Osteoblast (primary cell): ENCODE results near the gene CKLF. TPM values are rescaled to one million over a fixed set of nuclear protein-coding genes. Genes with fewer than 3 reads are reported as not detected.

Experiments
- DNase-seq: peaks from one replicate; pipeline ENCODE4 v3.0.0; 2011; ENCODE audit warnings: low spot score, mixed read lengths; ENCODE audit not compliant: insufficient read length; ENCODE audit errors: missing footprints
- H2AFZ ChIP-seq: 2 replicates; pipeline ENCODE4 v1.6.0; 2011; ENCODE audit warnings: mild to moderate bottlenecking, low read length
- H3K27ac ChIP-seq: 2 replicates; pipeline ENCODE4 v1.5.1; 2011; ENCODE audit warnings: mild to moderate bottlenecking, low read depth, low read length, moderate library complexity
- H3K27me3 ChIP-seq: 2 replicates; pipeline ENCODE4 v1.6.0; 2012; ENCODE audit warnings: mild to moderate bottlenecking, control low read depth, inconsistent platforms, low read length, moderate library complexity; ENCODE audit not compliant: insufficient read depth
- H3K36me3 ChIP-seq: 2 replicates; pipeline ENCODE4 v1.5.1; 2011; ENCODE audit warnings: mild to moderate bottlenecking, low read length, control low read depth, moderate library complexity; ENCODE audit not compliant: insufficient read depth
- H3K4me1 ChIP-seq: 2 replicates; pipeline ENCODE4 v1.5.1; 2011; ENCODE audit warnings: mild to moderate bottlenecking, low read length, control low read depth, moderate library complexity; ENCODE audit not compliant: insufficient read depth
- H3K4me2 ChIP-seq: 2 replicates; pipeline ENCODE4 v1.6.0; 2011; ENCODE audit warnings: mild to moderate bottlenecking, low read length; ENCODE audit not compliant: insufficient read depth
- H3K4me3 ChIP-seq: fragments of 200-600 bp; sonication (generic); 3 replicates; pipeline ENCODE4 v1.5.1; 2012; ENCODE audit warnings: mild to moderate bottlenecking, low read length, inconsistent platforms; ENCODE audit not compliant: insufficient read depth
- H3K79me2 ChIP-seq: 2 replicates; pipeline ENCODE4 v1.6.0; 2012; ENCODE audit warnings: mild to moderate bottlenecking, low read length, control low read depth, inconsistent platforms; ENCODE audit not compliant: insufficient read depth
- H3K9me3 ChIP-seq: 2 replicates; pipeline ENCODE4 v1.5.1; 2011; ENCODE audit warnings: low read depth, low read length, control low read depth
- H4K20me1 ChIP-seq: 2 replicates; pipeline ENCODE4 v1.6.0; 2012; ENCODE audit warnings: mild to moderate bottlenecking, low read length, control low read depth; ENCODE audit not compliant: insufficient read depth
- total RNA-seq: library from RNA; depleted of rRNA; stranded (reverse); fragments of >200 nt; gene quantifications from 2 replicates; pipeline ENCODE4 v1.2.3, GENCODE V29; 2012
- TF ChIP-seq, protein P1 (sequence below): IDR thresholded peaks from 2 replicates; pipeline ENCODE4 v1.5.1; 2011; ENCODE audit warnings: mild to moderate bottlenecking, low read depth, low read length, moderate library complexity; ENCODE audit errors: extremely low read depth

The CKLF gene
- total RNA-seq, 1 donor, result 46.0 TPM

DNA sequence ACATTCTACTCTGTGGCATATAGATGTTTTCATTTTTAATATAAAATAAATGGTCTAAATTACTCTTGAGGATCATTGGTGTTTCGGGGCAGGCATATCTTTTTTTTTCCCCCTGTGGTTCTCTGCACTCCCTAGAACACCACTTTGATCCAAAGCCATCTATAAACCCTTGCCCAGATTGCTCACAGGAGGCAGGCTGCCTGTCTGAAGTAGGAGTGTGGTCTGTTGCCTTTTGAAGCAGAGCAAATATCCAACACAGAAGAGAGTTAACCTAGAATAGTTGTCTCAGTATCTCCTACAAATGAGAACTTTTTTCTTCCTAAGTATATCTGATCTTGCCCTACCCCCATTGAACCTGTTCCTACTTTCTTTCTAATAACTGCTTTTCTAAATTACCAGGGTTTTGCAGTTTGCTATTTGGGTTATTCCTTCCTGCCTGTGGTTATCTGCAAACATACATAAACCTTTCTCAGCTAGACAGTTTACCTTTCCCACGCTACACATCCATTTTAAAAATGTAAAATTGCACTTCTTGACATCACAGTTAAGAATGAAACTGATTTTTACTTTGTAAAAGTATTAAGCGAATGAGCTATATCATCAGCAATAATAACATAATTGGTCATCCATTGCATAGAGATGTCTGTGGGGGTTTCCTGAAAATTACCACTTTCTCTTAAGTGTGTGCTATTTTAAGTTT lies 9.2 kb downstream of the CKLF start:
- Histone ChIP-seq H2AFZ (no peak overlapping the region), H4K20me1 (no peaks in the 10 kb centered on the region), H3K27ac (no peak overlapping the region), H3K79me2 (peaks cover 38% of the 10 kb centered on the region), H3K4me2 (no peak overlapping the region), H3K4me3 (no peak overlapping the region), H3K36me3 (peaks cover 23% of the 10 kb centered on the region), H3K27me3 (no peaks in the 10 kb centered on the region), H3K4me1 (no peaks in the 10 kb centered on the region), H3K9me3 (no peaks in the 10 kb centered on the region)
- TF ChIP-seq, protein P1, sequence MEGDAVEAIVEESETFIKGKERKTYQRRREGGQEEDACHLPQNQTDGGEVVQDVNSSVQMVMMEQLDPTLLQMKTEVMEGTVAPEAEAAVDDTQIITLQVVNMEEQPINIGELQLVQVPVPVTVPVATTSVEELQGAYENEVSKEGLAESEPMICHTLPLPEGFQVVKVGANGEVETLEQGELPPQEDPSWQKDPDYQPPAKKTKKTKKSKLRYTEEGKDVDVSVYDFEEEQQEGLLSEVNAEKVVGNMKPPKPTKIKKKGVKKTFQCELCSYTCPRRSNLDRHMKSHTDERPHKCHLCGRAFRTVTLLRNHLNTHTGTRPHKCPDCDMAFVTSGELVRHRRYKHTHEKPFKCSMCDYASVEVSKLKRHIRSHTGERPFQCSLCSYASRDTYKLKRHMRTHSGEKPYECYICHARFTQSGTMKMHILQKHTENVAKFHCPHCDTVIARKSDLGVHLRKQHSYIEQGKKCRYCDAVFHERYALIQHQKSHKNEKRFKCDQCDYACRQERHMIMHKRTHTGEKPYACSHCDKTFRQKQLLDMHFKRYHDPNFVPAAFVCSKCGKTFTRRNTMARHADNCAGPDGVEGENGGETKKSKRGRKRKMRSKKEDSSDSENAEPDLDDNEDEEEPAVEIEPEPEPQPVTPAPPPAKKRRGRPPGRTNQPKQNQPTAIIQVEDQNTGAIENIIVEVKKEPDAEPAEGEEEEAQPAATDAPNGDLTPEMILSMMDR, result no peak
- DNase-seq, result no peak

DNA sequence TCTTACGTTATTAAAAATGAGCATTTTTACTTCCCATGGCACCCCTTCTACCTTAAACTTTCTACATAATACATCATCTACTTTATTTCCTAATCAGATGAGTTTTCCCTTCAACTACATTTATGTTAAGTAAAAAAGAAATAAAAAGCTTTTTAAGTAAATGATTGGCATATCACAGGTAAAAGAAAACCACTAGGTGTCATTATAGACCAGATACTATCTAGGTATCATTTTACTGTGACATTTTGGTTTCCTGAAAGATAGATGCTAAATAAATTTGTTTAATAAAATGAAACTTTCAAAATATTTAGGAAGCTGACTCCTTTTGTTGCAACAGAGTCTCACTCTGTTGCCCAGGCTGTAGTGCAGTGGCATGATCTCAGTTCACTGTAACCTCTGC lies 10.0 kb downstream of the CKLF start:
- peaks cover 36% of the 10 kb centered on the region for H3K79me2 ChIP-seq
- H3K4me3 ChIP-seq, result no peak overlapping the region
- no peak for DNase-seq
- no peak overlapping the region for H2AFZ ChIP-seq
- H3K9me3 ChIP-seq, result no peaks in the 10 kb centered on the region
- peaks cover 28% of the 10 kb centered on the region for H3K36me3 ChIP-seq
- H3K4me2 ChIP-seq, result no peak overlapping the region
- no peaks in the 10 kb centered on the region for H3K27me3 ChIP-seq
- H3K27ac ChIP-seq, result no peak overlapping the region
- H3K4me1 ChIP-seq, result no peaks in the 10 kb centered on the region
- H4K20me1 ChIP-seq, result no peaks in the 10 kb centered on the region
- TF ChIP-seq, protein P1, result no peak

DNA sequence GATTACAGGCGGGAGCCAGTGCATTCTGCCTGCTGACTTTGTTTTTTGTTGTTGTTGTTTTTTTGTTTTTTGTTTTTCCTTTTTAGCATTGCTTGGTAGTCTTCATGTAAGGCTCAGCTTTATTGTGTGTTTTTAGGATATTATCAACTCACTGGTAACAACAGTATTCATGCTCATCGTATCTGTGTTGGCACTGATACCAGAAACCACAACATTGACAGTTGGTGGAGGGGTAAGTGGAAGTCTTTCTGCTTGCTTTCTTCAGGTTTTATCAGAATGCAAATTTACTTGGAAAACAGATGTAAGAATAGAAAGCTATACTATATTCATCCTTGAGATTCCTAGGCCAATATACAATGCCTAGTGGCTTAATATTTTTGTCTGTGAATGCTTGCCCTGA lies 10.6 kb downstream of the CKLF start:
- TF ChIP-seq, protein P1, result no peak
- no peak for DNase-seq
- no peaks in the 10 kb centered on the region for H4K20me1 ChIP-seq
- H3K4me1 ChIP-seq, result no peaks in the 10 kb centered on the region
- H2AFZ ChIP-seq, result no peak overlapping the region
- no peak overlapping the region for H3K4me2 ChIP-seq
- no peaks in the 10 kb centered on the region for H3K27me3 ChIP-seq
- no peak overlapping the region for H3K27ac ChIP-seq
- no peak overlapping the region for H3K4me3 ChIP-seq
- H3K79me2 ChIP-seq, result peaks cover 30% of the 10 kb centered on the region
- peaks cover 24% of the 10 kb centered on the region for H3K36me3 ChIP-seq
- H3K9me3 ChIP-seq, result no peaks in the 10 kb centered on the region

DNA sequence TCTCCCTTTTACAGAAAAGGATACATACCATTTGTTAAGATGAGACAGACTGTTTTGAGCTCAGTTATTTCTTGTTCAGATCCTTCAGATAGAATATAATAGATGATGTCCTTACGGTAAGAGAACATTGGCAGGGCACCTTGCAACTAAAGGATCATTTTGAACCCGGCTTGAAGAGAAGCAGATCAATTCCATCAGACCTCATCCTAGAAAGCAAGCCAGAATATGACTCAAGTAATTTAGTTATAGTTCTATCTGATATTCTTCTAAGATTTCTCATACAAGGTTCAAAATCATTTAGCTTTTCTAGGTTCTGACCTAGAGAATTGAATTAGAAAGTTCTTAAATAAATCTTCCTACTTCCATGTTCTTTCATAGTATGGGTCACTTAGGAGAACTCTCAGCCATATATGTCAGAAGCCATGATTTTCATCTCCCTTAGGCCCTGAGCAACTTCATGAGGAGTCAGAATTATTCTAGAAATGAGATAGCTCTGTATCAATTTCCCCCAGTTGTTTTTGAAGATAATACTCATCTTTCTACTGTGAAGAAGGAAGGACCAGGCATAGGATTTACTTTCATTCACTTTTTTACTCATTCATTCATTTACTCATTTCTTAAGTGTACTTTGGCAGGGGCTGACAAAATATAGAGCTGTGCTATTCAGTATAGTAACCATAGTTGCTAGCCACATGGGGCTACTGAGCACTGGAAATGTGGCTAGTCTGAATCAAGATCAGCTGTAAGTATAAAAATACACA lies 11.4 kb downstream of the CKLF start:
- H3K27ac ChIP-seq, result no peak overlapping the region
- no peak overlapping the region for H3K4me3 ChIP-seq
- H3K27me3 ChIP-seq, result no peaks in the 10 kb centered on the region
- TF ChIP-seq, protein P1, result no peak
- peaks cover 18% of the 10 kb centered on the region for H3K36me3 ChIP-seq
- no peak overlapping the region for H3K4me2 ChIP-seq
- peaks cover 5% of the 10 kb centered on the region for H3K4me1 ChIP-seq
- no peaks in the 10 kb centered on the region for H4K20me1 ChIP-seq
- no peak for DNase-seq
- H3K9me3 ChIP-seq, result no peaks in the 10 kb centered on the region
- peaks cover 25% of the 10 kb centered on the region for H3K79me2 ChIP-seq
- no peak overlapping the region for H2AFZ ChIP-seq
